SH-SY5Y (cell line): ENCODE results near the gene NSMCE1.

ENCODE experiments used
- GATA2 ChIP-seq: IDR thresholded peaks from 2 replicates; pipeline ENCODE4 v1.6.1; 2011; ENCODE audit warnings: mild to moderate bottlenecking, low read depth, low read length
- GATA3 ChIP-seq: IDR thresholded peaks from 2 replicates; pipeline ENCODE4 v1.6.1; 2011; ENCODE audit warnings: low read depth, mild to moderate bottlenecking, low read length, moderate library complexity

DNA sequence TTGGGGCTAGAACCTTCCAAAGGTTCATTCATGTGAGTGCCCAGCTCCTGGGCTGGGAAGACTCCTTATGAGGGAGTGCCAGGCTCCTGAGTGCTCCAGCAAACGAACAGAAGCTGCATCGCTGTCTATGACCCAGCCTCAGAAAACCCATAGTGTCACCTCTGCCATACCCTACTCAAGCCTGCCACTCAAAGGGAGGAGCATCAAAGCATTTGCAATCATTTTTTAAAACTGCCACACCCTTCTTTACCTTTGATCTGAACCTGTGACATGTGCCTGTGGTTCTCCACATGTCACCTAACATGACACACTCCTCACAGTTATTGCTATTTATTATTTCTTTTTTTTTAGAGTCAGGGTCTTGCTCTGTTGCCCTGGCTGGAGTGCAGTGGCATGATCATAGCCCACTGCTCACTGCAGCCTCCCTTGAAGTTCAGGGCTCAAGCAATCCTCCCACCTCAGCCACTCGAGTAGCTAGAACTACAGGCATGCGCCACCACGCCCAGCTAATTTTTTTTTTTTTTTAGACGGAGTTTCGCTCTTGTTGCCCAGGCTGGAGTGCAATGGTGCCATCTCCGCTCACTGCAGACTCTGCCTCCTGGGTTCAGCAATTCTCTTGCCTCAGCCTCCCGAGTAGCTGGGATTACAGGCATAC lies 72.5 kb downstream of the NSMCE1 start:
- TF ChIP-seq GATA3 (no peak), GATA2 (no peak)
